B cell (primary cell): Measurements from ENCODE around the gene SRRM4. TPM values are rescaled to one million over a fixed set of nuclear protein-coding genes. Genes with fewer than 3 reads are reported as not detected.

Experiments
- ATAC-seq: fragments of 200-7000 bp; cut with Tn5 transposase; one replicate; pipeline ENCODE4 v1.10.0; 2021; ENCODE audit warnings: low read depth, mild to moderate bottlenecking, moderate number of reproducible peaks, moderate library complexity
- CTCF ChIA-PET: fragments of 350-600 bp; sonication (Branson Sonifier 250); formaldehyde crosslinking; loops from one replicate; lab custom pipeline; 2021; ENCODE audit warnings: antibody characterized with exemption, inconsistent platforms; lab: Charles Lee
- POLR2A ChIA-PET: fragments of 350-600 bp; sonication (Branson Sonifier 250); formaldehyde crosslinking; loops from one replicate; lab custom pipeline; 2021; ENCODE audit warnings: antibody characterized with exemption; lab: Charles Lee
- DNase-seq: peaks from one replicate; pipeline ENCODE4 v3.0.0; 2013
- H2AFZ ChIP-seq: 2 replicates; pipeline ENCODE4 v1.6.1; 2012; ENCODE audit warnings: mild to moderate bottlenecking, low read depth, low read length; ENCODE audit not compliant: insufficient read depth, poor library complexity, severe bottlenecking
- H3K27ac ChIP-seq, 2 donors: 1 replicate in 1 of 2; 2 replicates in 1 of 2; pipeline ENCODE4 v1.5.1; 2012 to 2013; ENCODE audit warnings: low read length in 2 of 2, mild to moderate bottlenecking in 2 of 2, moderate library complexity in 1 of 2
- H3K27me3 ChIP-seq, 4 experiments: fragments of 200-600 bp in 1 of 4; sonication (generic) in 1 of 4; replicated peaks in 1 of 4; 1 replicate in 2 of 4; 2 replicates in 2 of 4; pipeline versions ENCODE4 v1.6.1 to v1.7.0; 2013 to 2016; ENCODE audit warnings: low read length in 3 of 4, mild to moderate bottlenecking in 2 of 4, mixed read lengths in 1 of 4, moderate library complexity in 1 of 4; ENCODE audit not compliant: insufficient read depth in 4 of 4, control insufficient read depth in 3 of 4; ENCODE audit errors: control extremely low read depth in 1 of 4
- H3K36me3 ChIP-seq, 2 experiments: replicated peaks in 1 of 2; 1 replicate in 1 of 2; 2 replicates in 1 of 2; pipeline versions ENCODE4 v1.6.1 to v1.7.1; 2013; ENCODE audit warnings: low read length in 1 of 2; ENCODE audit not compliant: insufficient read depth in 2 of 2, control insufficient read depth in 1 of 2; ENCODE audit errors: control extremely low read depth in 1 of 2, extremely low read depth in 1 of 2
- H3K4me1 ChIP-seq, 2 donors: fragments of 200-600 bp in 1 of 2; sonication (generic) in 1 of 2; 1 replicate in 1 of 2; 2 replicates in 1 of 2; pipeline versions ENCODE4 v1.5.1 to v1.6.1; 2013 to 2017; ENCODE audit warnings: low read length in 2 of 2; ENCODE audit not compliant: control insufficient read depth in 2 of 2, insufficient read depth in 2 of 2
- H3K4me2 ChIP-seq: replicated peaks from 2 replicates; pipeline ENCODE3; 2012; ENCODE audit warnings: mild to moderate bottlenecking, low read depth, low read length; ENCODE audit not compliant: poor library complexity, severe bottlenecking
- H3K4me3 ChIP-seq, 5 experiments: fragments of 200-600 bp in 1 of 5; sonication (generic) in 1 of 5; 1 replicate in 3 of 5; 2 replicates in 2 of 5; pipeline versions ENCODE4 v1.5.1 to v1.7.0; 2011 to 2016; ENCODE audit warnings: low read length in 4 of 5, mild to moderate bottlenecking in 4 of 5, low read depth in 2 of 5, control low read depth in 1 of 5, moderate library complexity in 1 of 5; ENCODE audit not compliant: insufficient read depth in 1 of 5; ENCODE audit errors: control extremely low read depth in 1 of 5, extremely low read depth in 1 of 5
- H3K79me2 ChIP-seq: fragments of 200-600 bp; sonication (generic); one replicate; pipeline ENCODE4 v1.6.0; 2016; ENCODE audit warnings: low read length; ENCODE audit not compliant: control insufficient read depth, insufficient read depth
- H3K9ac ChIP-seq: fragments of 200-600 bp; sonication (generic); 2 replicates; pipeline ENCODE4 v1.6.1; 2017; ENCODE audit warnings: mild to moderate bottlenecking, low read length, moderate library complexity
- H3K9me3 ChIP-seq, 3 donors: one replicate each; pipeline versions ENCODE4 v1.6.1 to v1.7.1; 2013; ENCODE audit warnings: low read length in 2 of 3; ENCODE audit not compliant: control insufficient read depth in 2 of 3, insufficient read depth in 1 of 3; ENCODE audit errors: control extremely low read depth in 1 of 3
- H4K20me1 ChIP-seq: 2 replicates; pipeline ENCODE4 v1.6.0; 2012; ENCODE audit warnings: mild to moderate bottlenecking, low read length; ENCODE audit not compliant: insufficient read depth, control insufficient read depth, poor library complexity, severe bottlenecking
- H3K27ac Mint-ChIP-seq: one replicate; pipeline ENCODE4 v1.8.0; 2021; ENCODE audit warnings: mixed read lengths
- H3K27me3 Mint-ChIP-seq: one replicate; pipeline ENCODE4 v1.8.0; 2021; ENCODE audit warnings: mixed read lengths
- H3K4me1 Mint-ChIP-seq: one replicate; pipeline ENCODE4 v1.8.0; 2021; ENCODE audit warnings: mixed read lengths
- H3K4me3 Mint-ChIP-seq: one replicate; pipeline ENCODE4 v1.8.0; 2021; ENCODE audit warnings: mixed read lengths
- H3K9me3 Mint-ChIP-seq: one replicate; pipeline ENCODE4 v1.8.0; 2022; ENCODE audit warnings: mixed read lengths; ENCODE audit not compliant: insufficient read depth
- EZH2 ChIP-seq: IDR thresholded peaks from 2 replicates; pipeline ENCODE4 v1.6.1; 2012; ENCODE audit warnings: borderline replicate concordance, low read depth, mild to moderate bottlenecking, moderate library complexity, low read length; ENCODE audit not compliant: insufficient read depth, poor library complexity, severe bottlenecking
- WGBS: methylation state at CpG from one replicate; pipeline ENCODE4 v1.1.5; 2013; ENCODE audit warnings: missing lambda C conversion rate; ENCODE audit not compliant: insufficient coverage; 5-methylcytosine and 5-hydroxymethylcytosine counted together
- intact Hi-C: fragments of 100-400 bp; cut with micrococcal nuclease; formaldehyde crosslinking; loops from one replicate; pipeline ENCODE4 v1.10.0; 2022
- polyA plus RNA-seq: library from polyadenylated mRNA; depleted of rRNA; stranded (reverse); fragments of >200 nt; gene quantifications from 2 replicates; pipeline ENCODE4 v1.2.3, GENCODE V29; 2012
- total RNA-seq, 2 donors: library from RNA; stranded (reverse); fragments of 120-200 nt in 1 of 2; gene quantifications; 1 replicate in 1 of 2; 2 replicates in 1 of 2; pipeline versions ENCODE4 v1.2.3 to v1.2.4, GENCODE V29; 2013 to 2022
- TF ChIP-seq, protein P1 (sequence below): fragments of 200-600 bp; IDR thresholded peaks from one replicate; pipeline ENCODE4 v1.8.0; 2022; ENCODE audit warnings: antibody characterized with exemption, mild to moderate bottlenecking

The SRRM4 gene
- total and polyA plus RNA-seq, 2 donors (not counting 1 experiment from before 2014, with no cell fraction given), result not detected

DNA sequence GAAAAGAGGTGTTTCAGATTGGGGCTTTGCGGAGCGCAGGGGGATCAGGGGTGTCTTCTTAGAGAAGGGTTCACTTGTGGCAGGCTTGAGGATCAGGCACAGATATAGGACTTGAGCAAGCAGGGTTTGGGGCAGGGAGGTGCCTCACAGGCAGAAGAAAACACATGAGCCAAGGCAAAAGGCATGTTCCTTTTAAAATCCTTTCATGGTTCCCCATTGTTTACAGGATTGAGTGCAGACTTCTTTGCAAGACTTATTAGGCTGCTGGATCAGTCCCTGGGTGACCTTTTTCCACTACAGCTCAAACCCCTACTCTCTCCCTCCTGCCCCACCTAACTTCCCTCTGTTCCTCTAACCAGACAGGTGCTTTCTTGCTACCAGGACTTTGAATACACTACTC lies 217.1 kb downstream of the SRRM4 start:
- no peak overlapping the region for H2AFZ ChIP-seq
- no peak for TF ChIP-seq EZH2
- TF ChIP-seq, protein P1, sequence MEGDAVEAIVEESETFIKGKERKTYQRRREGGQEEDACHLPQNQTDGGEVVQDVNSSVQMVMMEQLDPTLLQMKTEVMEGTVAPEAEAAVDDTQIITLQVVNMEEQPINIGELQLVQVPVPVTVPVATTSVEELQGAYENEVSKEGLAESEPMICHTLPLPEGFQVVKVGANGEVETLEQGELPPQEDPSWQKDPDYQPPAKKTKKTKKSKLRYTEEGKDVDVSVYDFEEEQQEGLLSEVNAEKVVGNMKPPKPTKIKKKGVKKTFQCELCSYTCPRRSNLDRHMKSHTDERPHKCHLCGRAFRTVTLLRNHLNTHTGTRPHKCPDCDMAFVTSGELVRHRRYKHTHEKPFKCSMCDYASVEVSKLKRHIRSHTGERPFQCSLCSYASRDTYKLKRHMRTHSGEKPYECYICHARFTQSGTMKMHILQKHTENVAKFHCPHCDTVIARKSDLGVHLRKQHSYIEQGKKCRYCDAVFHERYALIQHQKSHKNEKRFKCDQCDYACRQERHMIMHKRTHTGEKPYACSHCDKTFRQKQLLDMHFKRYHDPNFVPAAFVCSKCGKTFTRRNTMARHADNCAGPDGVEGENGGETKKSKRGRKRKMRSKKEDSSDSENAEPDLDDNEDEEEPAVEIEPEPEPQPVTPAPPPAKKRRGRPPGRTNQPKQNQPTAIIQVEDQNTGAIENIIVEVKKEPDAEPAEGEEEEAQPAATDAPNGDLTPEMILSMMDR, result no peak

DNA sequence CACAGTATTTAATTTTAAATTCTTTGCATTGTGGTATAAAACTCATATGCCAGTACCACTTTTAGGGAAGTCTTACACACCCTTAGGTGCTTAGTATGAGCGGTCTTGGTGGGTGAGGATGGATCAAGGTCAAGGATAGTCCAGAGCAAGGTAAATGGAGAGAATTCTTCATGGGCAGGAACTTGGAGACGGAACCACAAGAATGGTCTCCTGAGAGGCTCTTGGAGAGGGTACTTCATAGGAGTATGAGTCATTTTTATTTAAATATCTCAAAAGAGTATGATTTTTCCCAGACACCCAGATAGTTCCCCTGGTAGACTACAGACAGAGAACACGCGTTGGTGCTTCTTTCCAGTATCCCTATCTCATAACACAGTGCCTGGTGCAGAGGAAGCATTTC lies 219.3 kb downstream of the SRRM4 start:
- no peaks in the 10 kb centered on the region for H3K9me3 Mint-ChIP-seq
- 67% methylated on average over 1 of the region's 4 CpGs for WGBS
- Histone ChIP-seq H3K9ac (no peak overlapping the region), H3K27me3 (no peaks in the 10 kb centered on the region), H3K4me1 (no peaks in the 10 kb centered on the region), H3K4me2 (no peak overlapping the region), H3K9me3 (peaks cover 0 to 2% (median 0%) of the 10 kb centered on the region in 3 donors), H3K79me2 (no peaks in the 10 kb centered on the region), H2AFZ (no peak overlapping the region), H4K20me1 (no peaks in the 10 kb centered on the region), H3K27ac (no peak overlapping the region), H3K4me3 (no peak overlapping the region), H3K36me3 (no peaks in the 10 kb centered on the region)
- POLR2A ChIA-PET, result no interaction called here
- CTCF ChIA-PET, result no interaction called here
- H3K27me3 Mint-ChIP-seq, result no peaks in the 10 kb centered on the region
- no peaks in the 10 kb centered on the region for H3K4me1 Mint-ChIP-seq
- TF ChIP-seq EZH2, result no peak
- TF ChIP-seq, protein P1, result no peak
- no peak for ATAC-seq
- H3K4me3 Mint-ChIP-seq, result no peak overlapping the region
- H3K27ac Mint-ChIP-seq, result no peak overlapping the region
- intact Hi-C loops, result no loop called here
- no peak for DNase-seq

More for the DNA sequence above, 217.1 kb downstream of the SRRM4 start:
- H3K9me3 ChIP-seq, result peaks cover 0 to 6% (median 0%) of the 10 kb centered on the region in 3 donors
- H3K27ac Mint-ChIP-seq, result no peak overlapping the region
- no peaks in the 10 kb centered on the region for H3K4me1 Mint-ChIP-seq
- intact Hi-C loops, result no loop called here
- no peak overlapping the region for H3K4me3 Mint-ChIP-seq
- 100% methylated on average over 2 of the region's 2 CpGs for WGBS
- H3K9ac ChIP-seq, result no peak overlapping the region
- H3K9me3 Mint-ChIP-seq, result peaks cover 3% of the 10 kb centered on the region
- no peaks in the 10 kb centered on the region for H3K79me2 ChIP-seq
- H3K27me3 Mint-ChIP-seq, result no peaks in the 10 kb centered on the region
- no peak overlapping the region for H3K27ac ChIP-seq
- POLR2A ChIA-PET, result no interaction called here
- H4K20me1 ChIP-seq, result no peaks in the 10 kb centered on the region
- CTCF ChIA-PET, result no interaction called here
- DNase-seq, result no peak
- no peaks in the 10 kb centered on the region for H3K4me1 ChIP-seq
- no peaks in the 10 kb centered on the region for H3K36me3 ChIP-seq
- H3K4me3 ChIP-seq, result no peak overlapping the region
- no peaks in the 10 kb centered on the region for H3K27me3 ChIP-seq
- ATAC-seq, result no peak
- no peak overlapping the region for H3K4me2 ChIP-seq
